ENCODE measurements around the gene CHN2.
"Not testable (repeated sequence)": the region's sequence is repeated elsewhere in the genome, so short reads cannot be mapped to it uniquely, and the experiment has no call there.

CHN2 gene

GRCh38 chr7:29189743-29190201 lies 4.8 kb upstream of the CHN2 start:
- DNase-seq (ENCODE audit: low read depth, low spot score): peak; percentile 96

- DNase-seq (ENCODE audit: low read depth, low spot score): no peak
Observed at GRCh38 chr7:29190349-29191045, 4.1 kb upstream of the CHN2 start.

GRCh38 chr7:29192323-29192722 lies 2.3 kb upstream of the CHN2 start:
- no peak for DNase-seq (ENCODE audit: low read depth, low spot score)

- DNase-seq (ENCODE audit: low read depth, low spot score): no peak
Observed at GRCh38 chr7:29192811-29193210, 1.8 kb upstream of the CHN2 start.

GRCh38 chr7:29193316-29194205 lies 1.0 kb upstream of the CHN2 start:
- DNase-seq (ENCODE audit: low read depth, low spot score): peak; percentile 24

GRCh38 chr7:29194206-29194593 lies 375 bp upstream of the CHN2 start:
- DNase-seq (ENCODE audit: low read depth, low spot score): no peak

GRCh38 chr7:29196191-29196590 lies 1.6 kb downstream of the CHN2 start:
- DNase-seq (ENCODE audit: low read depth, low spot score): no peak

- no peak for DNase-seq (ENCODE audit: low read depth, low spot score)
Observed at GRCh38 chr7:29196971-29197595, 2.5 kb downstream of the CHN2 start.

- DNase-seq (ENCODE audit: low read depth, low spot score): no peak
Observed at GRCh38 chr7:29197916-29198315, 3.3 kb downstream of the CHN2 start.

GRCh38 chr7:29199776-29200175 lies 5.2 kb downstream of the CHN2 start:
- no peak for DNase-seq (ENCODE audit: low read depth, low spot score)

GRCh38 chr7:29202651-29203069 lies 8.1 kb downstream of the CHN2 start:
- DNase-seq (ENCODE audit: low read depth, low spot score): no peak

GRCh38 chr7:29204491-29205272 lies 10.1 kb downstream of the CHN2 start:
- DNase-seq (ENCODE audit: low read depth, low spot score): no peak

GRCh38 chr7:29207162-29207801 lies 12.7 kb downstream of the CHN2 start:
- DNase-seq (ENCODE audit: low read depth, low spot score): no peak

- no peak for DNase-seq (ENCODE audit: low read depth, low spot score)
Observed at GRCh38 chr7:29208410-29209250, 14.1 kb downstream of the CHN2 start.

GRCh38 chr7:29209745-29210144 lies 15.2 kb downstream of the CHN2 start:
- DNase-seq (ENCODE audit: low read depth, low spot score): no peak

GRCh38 chr7:29212736-29213135 lies 18.2 kb downstream of the CHN2 start:
- not testable (repeated sequence) for DNase-seq (ENCODE audit: low read depth, low spot score)

- no peak for DNase-seq (ENCODE audit: low read depth, low spot score)
Observed at GRCh38 chr7:29214056-29214455, 19.5 kb downstream of the CHN2 start.

GRCh38 chr7:29214816-29215215 lies 20.2 kb downstream of the CHN2 start:
- DNase-seq (ENCODE audit: low read depth, low spot score): no peak

- no peak for DNase-seq (ENCODE audit: low read depth, low spot score)
Observed at GRCh38 chr7:29216128-29216527, 21.6 kb downstream of the CHN2 start.

GRCh38 chr7:29217113-29217512 lies 22.5 kb downstream of the CHN2 start:
- DNase-seq (ENCODE audit: low read depth, low spot score): no peak

Data from ELF-1 (cell line).